Right renal cortex interstitium (tissue), 3 donors: ENCODE results near the gene TENT4B. TPM values are rescaled to one million over a fixed set of nuclear protein-coding genes. Genes with fewer than 3 reads are reported as not detected.

Source experiments
- DNase-seq, 3 donors: peaks; one replicate each; pipeline ENCODE4 v3.0.0-alpha.2; 2013; ENCODE audit warnings: low read depth in 3 of 3, low spot score in 2 of 3
- polyA plus RNA-seq, 3 donors: library from polyadenylated mRNA; unstranded; fragments of 120-200 nt; gene quantifications; one replicate each; pipeline ENCODE4 v1.2.1, GENCODE V29; 2013; ENCODE audit not compliant: insufficient read length in 3 of 3

Gene TENT4B
- polyA plus RNA-seq, 3 donors: 15.8 to 17.9 (median 16.3) TPM

DNA sequence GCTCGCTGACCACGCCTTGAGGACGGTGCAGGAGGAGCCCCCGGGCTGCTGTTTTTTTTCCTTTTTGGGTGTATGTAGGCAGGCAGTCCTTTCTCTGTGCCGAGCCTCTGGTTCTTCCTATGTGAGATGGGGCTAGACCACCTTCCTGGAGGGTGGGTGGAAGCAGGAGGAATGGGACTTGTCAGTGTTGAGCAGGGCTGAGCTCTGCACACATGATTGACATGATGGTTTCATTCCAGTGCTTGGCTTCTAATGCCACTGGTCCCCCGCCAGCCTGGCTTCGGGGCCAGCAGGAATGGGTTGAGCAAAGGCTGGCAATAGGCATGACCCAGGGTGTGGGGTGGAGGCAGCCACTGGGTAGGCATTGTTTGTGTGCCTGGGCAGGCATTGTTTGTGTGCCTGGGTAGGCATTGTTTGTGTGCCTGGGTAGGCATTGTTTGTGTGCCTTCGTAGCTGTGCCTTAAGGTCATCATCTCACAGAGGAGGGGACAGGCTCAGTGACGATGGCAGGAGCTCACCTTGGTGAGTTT, 99.0 kb downstream of the TENT4B start:
- DNase-seq: no peak

DNA sequence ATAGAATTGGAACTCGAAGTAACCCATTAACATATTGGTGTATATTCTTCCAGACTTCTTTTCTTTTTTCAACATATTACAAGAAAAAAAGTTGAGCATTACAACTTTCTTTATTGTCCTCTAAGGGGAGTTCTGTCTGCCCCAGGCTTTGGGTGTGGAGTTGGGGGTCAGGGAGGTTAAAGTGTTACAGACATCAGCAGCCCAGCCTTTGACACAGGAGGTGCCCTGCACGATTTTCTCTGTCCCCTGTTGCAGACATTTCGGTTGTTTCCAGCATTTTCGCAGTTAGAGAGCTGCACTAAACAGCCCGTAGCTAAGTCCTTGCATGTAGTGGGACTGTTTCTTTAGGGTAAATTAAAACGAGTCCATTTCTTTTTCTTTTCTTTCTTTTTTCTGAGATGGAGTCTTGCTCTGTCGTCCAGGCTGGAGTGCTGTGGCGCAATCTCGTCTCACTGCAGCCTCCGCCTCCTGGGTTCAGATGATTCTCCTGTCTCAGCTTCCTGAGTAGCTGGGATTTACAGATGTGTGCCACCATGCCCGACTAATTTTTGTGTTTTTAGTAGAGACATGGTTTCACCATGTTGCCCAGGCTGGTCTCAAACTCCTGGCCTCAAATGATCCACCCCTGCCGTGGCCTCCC, 99.9 kb downstream of the TENT4B start:
- no peak for DNase-seq

DNA sequence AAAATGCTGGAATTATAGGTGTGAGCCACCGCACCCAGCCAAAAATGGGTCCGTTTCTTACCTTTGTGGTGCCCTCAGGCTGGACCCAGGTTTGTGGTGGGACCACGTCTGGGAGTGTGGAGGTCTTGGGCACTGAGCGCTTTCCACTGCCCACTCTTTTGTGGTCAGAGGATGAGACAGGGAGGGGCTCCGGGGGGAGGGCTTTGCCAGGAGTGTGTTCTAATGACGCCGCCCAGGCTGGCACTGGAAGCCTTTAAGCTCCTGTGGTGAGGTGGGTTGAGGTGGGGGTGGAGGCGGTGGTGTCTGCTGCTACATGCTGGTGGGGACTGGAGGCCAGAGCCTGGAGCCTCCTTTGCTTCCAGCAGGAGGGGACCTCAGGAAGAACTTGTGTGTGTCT, 100.4 kb downstream of the TENT4B start:
- DNase-seq: no peak

DNA sequence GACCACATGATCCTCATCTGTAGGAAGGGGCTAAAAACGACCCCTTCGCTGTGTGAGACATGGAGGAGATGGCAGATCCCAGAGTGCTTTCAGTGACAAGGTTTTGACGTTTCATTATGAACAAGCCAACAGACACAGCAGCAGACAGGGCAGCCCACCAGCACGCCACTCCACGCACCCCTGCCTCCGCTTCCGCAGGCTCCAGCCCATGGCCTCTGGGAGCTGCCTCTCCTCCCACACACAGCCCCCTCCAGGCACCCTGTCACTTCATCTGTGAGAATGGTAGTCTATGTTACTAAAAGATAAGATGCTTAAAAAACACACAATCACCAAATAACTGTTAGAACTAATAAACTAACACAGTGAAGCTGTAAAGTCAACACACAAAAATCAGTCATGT, 101.0 kb downstream of the TENT4B start:
- no peak for DNase-seq

DNA sequence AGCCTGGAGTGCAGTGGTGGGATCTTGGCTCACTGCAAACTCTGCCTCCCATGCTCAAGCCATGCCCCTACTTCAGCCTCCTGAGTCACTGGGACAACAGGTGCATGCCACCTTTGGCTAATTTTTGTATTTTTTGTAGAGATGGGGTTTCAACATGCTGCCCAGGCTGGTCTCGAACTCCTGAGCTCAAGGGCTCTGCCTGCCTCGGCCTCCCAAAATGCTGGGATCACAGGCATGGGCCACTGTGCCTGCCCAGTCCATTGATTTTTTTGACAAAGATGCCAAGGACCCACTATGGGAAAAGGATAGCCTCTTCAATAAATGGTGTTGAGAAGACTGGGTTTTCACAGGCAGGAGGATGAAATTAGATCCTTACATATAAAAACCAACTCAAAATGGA, 102.4 kb downstream of the TENT4B start:
- no peak for DNase-seq

DNA sequence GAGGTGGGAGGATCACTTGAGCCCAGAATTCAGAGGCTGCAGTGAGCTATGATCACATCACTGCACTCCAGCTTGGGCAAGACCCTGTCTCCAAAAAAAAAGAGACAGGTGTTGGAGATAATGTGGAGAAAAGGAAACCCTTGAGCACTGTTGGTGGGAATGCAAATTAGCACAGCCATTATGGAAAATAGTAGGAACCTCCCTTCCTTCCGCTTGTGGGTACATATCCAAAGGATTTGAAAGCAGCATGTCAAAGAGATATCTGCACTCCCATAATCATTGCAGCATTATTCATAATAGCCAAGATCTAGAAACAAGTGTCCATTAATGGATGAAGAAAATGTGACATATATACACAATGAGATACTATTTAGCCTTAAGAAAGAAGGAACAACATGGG, 103.5 kb downstream of the TENT4B start:
- DNase-seq: no peak

DNA sequence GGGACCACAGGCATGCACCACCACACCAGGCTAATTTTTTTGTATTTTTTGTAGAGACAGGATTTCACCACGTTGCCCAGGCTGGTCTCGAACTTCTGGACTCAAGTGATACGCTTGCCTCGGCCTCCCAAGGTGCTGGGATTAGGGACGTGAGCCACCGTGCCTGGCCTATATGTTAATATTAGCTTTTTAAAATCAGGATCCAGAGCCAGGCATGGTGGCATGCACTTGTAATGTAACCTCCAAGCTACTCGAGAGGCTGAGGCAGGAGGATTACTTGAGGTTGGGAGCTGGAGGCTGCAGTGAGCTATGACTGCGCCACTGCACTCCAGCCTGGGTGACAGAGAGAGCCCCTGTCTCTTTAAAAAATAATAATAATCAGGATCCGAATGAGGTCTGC, 104.8 kb downstream of the TENT4B start:
- DNase-seq: no peak

DNA sequence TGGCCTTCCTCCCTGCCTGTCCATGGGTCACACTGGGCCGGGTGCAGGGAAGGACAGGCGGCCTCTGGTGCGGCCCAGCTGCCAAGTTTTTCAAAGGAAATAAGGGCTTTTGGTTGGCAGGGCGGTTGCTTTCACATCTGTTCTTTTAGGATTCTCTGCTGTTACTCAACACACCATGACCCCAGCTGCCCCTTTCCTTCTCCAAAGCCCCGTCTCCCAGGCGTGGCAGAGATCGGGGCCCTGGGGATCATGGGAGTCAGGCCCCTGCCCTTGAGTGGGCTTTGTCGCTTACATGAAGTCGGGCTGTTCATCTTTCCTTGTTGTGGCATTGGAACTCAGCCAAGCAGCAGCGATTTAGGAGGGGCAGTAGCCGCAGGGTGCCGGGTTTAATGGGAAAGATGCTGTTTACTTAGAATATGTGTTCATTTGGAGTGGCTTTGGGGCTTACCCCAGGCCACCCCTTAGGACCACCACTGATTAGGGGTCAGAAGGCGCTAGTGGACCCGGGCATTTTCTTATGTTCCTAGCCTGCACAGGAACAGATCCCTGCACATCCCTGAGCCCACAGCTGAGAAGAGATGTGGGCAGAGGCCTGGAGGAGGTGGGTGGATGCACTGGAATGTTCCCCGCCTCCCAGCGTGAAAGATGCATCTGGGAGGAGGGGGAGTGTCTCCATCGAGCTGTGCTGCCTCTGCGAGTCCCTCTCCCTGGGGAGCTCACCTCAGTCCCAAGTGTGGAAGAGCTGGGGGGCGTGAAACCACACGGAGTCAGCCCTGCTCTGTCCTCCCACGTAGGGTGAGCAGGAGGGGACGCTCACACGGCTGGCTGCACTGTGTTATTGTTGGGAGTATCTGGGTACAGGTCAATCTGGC, 106.5 kb downstream of the TENT4B start:
- no peak for DNase-seq

DNA sequence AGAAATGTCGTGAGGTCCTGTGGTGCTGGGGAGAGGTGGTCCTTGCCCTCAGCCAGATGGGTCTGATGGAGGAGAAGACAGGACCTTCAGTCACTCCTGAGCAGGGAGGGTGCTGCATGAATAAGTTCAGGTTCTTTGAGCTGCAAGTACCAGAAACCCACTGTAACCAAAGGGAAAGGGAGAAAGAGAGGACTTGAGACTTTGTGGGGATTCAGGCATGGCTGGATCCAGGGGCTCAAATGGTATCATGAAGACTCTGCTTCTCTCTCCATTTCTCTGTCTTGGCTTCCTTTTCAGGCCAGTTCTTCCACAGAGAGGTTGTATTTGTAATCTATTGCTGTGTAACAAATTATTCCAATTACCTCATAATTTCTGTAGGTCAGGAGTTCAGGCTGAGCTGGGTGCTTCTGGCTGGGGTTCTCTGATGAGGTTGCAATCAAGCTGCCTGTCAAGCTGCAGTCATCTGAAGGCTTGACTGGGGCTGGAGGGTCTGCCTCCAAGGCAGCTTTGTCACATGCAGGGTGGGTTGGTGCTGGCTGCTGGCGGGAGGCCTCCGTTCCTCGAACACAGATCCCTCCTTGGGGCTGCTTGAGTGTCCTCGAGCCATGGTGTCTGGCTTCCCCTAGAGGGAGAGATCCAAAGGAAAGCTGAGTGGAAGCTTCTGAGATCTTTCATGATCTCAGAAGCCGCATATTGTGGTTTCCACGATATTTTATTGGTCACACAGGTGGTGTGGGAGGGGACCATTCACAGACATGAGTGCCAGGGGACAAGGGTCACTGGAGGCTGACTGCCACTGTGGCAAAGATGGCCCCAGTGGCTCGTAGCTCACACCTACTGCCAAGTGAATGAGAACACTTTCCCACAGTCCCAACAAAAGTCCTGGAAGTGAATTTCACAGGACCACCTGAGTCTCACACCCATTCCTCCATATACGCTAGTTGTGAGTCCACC, 107.4 kb downstream of the TENT4B start:
- DNase-seq: no peak

DNA sequence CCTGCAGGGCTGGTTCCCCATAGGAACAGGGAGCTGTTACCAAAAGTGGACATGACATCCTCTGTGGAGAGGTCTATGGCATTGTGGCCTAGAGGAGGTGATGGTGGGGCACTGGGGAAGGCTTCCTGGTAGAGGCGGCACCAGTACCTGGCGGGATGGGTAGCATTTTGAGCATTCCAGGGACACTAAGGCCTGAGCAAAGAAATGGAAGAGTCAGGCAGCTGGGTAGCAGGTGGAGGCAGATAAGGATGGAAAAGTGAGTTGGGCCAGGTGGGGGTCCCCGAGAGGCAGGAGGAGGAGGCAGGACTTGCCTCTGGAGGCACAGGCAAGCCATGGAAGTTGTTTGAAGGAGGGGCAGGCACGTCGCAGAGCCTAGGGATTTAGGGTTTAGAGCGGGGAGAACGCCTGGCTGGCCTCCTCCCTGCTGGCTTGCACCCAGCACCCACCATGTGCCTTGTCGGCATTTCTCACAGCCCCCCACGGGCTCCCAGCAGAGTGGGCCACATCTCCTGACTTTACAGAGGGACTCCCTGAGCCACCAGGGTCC, 108.1 kb downstream of the TENT4B start:
- DNase-seq: no peak

DNA sequence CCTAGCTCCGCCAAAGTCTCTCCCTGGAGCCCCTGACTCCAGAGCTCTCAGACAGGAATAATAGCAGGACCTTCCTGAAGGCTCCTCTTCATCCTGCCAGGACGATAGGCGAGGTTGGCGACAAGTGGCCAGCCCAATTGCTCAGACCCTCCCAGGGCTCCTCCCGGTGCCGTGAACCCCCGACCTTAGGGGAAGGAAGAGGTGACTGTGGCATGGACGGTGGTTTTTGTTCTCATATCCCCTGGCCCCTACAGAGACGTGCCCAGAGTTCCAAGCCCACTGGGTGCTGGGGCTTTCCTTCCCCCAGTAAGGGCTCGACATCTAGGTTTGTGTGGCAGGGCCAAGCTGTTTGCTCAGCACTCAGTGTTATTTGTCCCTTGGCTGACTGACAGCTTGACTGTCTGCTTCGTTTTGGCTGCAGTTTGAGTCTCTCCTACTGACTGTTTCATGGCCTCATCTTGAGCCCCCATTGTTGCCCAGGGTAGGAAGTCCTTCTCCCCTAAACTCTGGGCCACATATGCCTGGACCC, 108.7 kb downstream of the TENT4B start:
- DNase-seq: no peak

DNA sequence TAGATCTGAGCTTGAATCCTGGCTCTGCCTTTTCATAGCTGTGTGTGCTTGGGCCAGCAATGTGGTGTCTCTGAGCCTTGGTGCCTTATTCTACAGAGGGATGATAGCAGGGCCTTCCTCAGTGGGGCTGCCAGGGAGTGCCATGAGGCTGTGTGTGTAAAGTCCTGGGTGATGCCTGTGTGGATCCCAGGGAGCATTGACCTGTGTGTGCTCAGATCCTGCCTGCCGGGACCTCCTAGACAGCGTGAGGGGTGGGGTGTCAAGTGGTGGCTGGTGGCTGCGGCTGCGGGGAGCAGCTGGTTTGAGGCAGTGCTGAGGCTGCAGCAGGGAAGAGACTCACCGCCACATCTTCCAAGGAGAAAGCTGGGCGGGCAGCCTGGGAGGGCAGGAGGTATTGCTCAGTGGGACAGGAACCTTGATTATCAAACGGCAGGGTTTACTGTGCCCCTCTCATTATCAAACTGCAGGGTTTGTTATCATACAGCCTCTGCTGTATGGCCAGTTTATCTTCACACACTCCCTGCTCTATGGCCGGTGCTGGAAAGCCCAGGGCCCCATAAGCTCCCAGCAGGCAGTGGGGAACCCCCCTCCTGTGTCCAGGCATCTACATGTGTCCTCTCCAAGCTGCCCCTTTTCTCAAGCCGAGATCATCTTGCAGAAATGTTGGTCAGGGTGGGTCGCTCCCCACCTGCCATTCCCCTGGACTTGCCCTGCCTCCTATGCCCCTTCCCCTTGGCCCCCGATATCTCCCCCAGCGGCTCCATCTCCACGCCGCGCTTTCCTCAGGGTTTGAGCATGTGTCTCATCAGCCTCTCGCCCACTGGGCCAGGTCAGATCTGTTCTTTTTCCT, 110.2 kb downstream of the TENT4B start:
- no peak for DNase-seq

DNA sequence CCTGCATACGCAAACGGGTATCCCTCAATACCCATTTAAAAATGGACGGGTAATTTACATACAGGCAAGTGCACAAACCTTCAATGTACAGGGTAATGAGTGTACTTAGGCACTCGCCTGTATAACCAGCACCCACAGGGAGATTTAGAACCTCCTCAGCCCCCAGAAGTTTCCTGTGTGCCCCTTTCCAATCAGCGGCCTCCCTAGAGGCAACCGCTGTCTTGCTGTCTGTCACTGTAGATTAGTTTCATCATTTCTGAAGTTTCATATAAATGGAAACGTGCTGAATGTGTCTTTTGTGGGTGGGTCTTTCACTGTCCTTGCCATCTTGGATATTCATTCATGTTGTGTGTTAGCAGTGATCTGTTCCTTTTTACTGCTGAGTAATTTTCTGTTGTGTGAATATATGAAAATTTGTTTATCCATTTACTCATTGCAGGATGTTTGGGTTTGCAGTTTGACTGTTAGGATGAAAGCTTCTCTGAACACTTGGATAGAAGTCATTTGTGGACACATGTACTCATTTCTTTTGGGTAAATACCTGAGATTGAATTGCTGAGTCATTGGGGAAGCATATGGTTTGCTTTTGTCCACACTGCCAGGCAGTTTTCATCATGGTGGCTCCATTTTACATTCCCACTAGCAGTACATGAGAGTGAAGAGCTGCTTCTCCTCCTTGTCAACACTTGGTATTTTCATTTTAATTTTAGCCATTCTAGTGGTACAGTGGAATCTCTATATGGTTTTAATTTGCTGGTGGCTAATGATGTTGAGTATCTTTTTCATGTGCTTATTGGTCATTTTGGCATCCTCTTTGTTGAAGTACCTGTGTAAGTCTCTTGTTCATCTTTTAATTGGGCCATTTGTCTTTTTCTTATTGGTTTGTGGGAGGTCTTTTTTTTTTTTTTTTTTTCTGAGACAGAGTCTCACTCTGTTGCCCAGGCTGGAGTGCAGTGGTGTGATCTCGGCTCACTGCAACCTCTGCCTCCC, 111.1 kb downstream of the TENT4B start:
- no peak for DNase-seq

DNA sequence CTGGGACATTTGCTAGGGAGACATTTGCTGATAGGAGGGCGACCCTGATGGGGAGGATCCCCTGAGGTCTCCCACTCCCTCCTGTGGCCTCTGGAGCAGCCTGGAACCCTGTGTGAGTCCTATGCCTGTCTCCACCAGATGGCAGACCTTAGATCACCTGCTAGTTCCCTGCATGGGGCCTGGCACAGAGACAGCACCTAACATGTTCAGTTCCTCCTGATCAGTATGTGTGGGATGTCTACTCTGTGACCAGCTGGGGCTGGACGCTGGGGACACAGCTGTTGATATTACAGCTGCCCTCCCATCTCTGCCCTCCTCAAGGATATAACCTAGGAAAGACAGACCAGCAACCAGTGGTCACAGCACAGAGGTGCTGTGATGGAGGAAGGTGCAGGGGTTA, 112.2 kb downstream of the TENT4B start:
- no peak for DNase-seq

DNA sequence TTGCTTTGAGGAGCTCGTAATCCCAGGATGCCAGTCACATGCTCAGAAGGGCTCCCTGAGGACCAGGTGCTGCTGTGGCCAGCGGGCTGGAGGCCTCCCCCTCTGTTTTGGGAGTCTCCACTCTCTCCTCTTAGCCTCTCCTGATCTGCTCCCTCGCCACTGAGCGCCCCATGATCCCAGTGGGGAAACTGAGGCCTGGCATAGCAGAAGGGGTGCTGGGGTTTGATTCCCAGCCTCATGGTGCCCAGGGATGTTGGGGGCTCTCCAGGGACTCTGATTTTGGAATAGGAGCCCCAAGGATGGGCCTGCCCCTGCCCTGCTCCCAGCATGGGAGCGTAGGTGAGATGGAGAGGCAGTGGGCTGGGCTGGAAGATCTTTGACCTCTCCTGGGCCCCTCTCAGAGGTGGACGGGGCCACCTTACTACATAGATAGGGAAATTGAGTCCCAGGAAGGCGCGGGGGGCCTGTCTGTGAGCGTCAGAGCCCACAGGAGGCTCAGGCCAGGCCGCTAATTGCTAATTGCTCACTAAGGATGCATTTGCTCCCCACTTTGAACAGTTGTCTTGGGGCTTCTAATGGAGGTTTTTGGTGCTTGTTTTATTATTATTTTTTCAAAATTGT, 112.7 kb downstream of the TENT4B start:
- DNase-seq: no peak

DNA sequence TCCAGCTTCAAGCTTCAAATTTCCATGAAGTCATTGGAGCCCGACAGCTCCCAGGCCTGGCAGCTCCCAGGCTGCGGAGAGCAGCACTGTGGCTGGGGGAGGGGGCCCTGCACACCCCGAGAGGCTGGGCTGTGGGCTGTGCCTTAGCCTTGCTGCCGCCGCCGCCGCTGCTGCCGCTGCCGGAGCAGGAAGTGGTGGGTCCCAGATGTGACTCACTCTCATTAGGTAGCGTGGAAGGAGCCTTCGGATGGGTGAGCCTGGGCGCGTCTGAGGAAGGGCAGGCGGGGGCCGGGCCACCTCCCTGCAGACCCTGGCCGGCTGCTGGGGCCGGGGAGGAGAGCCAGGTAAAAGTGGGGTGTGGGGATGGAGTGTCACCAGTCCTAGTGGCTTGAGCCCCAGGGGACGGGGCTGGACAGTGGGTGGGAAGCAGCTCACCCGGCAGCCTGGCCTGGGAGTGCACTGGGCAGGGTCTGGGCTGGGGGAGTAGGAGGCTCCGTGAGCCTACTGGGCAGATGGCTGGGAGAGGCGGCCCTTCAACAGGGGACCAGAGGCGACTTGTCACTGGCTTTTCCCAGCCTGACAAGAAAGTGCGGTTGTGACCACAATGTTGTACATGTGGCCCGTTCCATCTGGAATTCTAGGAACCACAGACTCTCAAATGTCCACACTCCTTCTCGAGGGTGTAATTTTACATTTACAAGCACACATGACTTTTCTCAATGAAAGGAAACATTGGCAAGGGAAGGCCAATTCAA, 113.4 kb downstream of the TENT4B start, which contains the start of gene ADCY7:
TSS of gene ADCY7 (plus strand) at position 215 of the 755 bp plus-strand sequence. CDS start 21,629 bp downstream, outside the sequence.
- no peak for DNase-seq

DNA sequence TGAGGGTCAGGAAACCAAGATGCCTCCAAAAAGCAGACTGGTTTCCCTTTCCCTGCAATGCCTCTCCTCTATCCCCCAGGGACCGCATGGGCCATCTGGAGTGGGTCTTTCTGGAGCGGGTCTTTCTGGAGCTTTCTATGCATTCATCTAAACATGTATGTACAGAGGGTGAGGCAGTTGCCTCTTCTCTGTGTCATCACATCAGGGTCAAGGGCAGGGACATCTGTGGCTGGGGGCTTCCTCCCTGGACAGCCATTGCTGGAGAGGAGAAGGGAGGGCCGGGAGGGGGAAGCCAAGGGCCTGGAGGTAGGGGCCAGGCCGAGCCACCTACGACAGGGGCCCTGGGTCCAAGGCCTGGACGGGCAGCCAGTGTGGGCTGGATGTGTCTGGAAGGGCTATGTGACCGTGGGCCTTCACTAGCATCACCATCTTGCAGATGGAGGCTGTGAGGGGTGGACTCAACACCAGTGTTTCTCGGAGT, 114.1 kb downstream of the TENT4B start:
- DNase-seq: no peak
